K562 (cell line): ENCODE measurements around the gene ST6GALNAC2. TPM values are rescaled to one million over a fixed set of nuclear protein-coding genes. Genes with fewer than 3 reads are reported as not detected.

ENCODE experiments used
- ARID3A ChIP-seq: IDR thresholded peaks from 2 replicates; pipeline ENCODE4 v1.6.1; 2012; ENCODE audit warnings: low read depth, low read length, improper control_type of control experiment, borderline replicate concordance
- EWSR1 ChIP-seq: fragments of 450-650 bp; IDR thresholded peaks from 2 replicates; pipeline ENCODE4 v1.6.1; 2018; ENCODE audit warnings: borderline replicate concordance, mild to moderate bottlenecking, low read depth, moderate library complexity; ENCODE audit not compliant: partially characterized antibody
- KLF6 ChIP-seq: fragments of 250-450 bp; sonication (Bioruptor Pico); IDR thresholded peaks from 2 replicates; pipeline ENCODE4 v1.4.0; 2020; ENCODE audit warnings: mild to moderate bottlenecking, moderate library complexity, borderline replicate concordance
- LARP7 ChIP-seq: fragments of 450-650 bp; IDR thresholded peaks from 2 replicates; pipeline ENCODE4 v1.6.1; 2016
- MED1 ChIP-seq: sonication (generic); formaldehyde crosslinking; IDR thresholded peaks from 2 replicates; pipeline ENCODE4 v1.8.1; 2023; ENCODE audit warnings: missing genetic modification reagents, borderline replicate concordance
- NFIC ChIP-seq: fragments of 450-650 bp; IDR thresholded peaks from 2 replicates; pipeline ENCODE4 v1.6.1; 2017; ENCODE audit warnings: mild to moderate bottlenecking, inconsistent platforms
- PHF21A ChIP-seq: fragments of 450-650 bp; IDR thresholded peaks from 2 replicates; pipeline ENCODE4 v1.6.1; 2017; ENCODE audit warnings: low read depth, borderline replicate concordance
- PPARD ChIP-seq: fragments of 250-450 bp; sonication (Bioruptor Pico); IDR thresholded peaks from 2 replicates; pipeline ENCODE4 v1.8.0; 2022; ENCODE audit warnings: inconsistent platforms, mild to moderate bottlenecking, moderate library complexity
- RBBP5 ChIP-seq: fragments of 200-600 bp; sonication (generic); IDR thresholded peaks from 2 replicates; pipeline ENCODE4 v1.6.1; 2012; ENCODE audit warnings: borderline replicate concordance, mild to moderate bottlenecking, low read length, control low read depth, inconsistent platforms; ENCODE audit not compliant: insufficient read depth, poor library complexity, severe bottlenecking
- RBFOX2 ChIP-seq: fragments of 200-400 bp; formaldehyde crosslinking; IDR thresholded peaks from 2 replicates; pipeline ENCODE4 v1.6.1; 2017; ENCODE audit warnings: low read depth, mild to moderate bottlenecking, low read length, moderate library complexity
- RFX7 ChIP-seq: fragments of 250-450 bp; sonication (Bioruptor Pico); IDR thresholded peaks from 2 replicates; pipeline ENCODE4 v1.5.1; 2021; ENCODE audit warnings: mild to moderate bottlenecking
- SAFB ChIP-seq: fragments of 200-400 bp; formaldehyde crosslinking; IDR thresholded peaks from 2 replicates; pipeline ENCODE4 v1.6.1; 2017; ENCODE audit warnings: low read depth, low read length, borderline replicate concordance
- ZC3H11A ChIP-seq: IDR thresholded peaks from 2 replicates; pipeline ENCODE4 v1.6.1; 2012; ENCODE audit warnings: low read depth, low read length, improper control_type of control experiment
- ZNF253 ChIP-seq: fragments of 250-450 bp; sonication (Bioruptor Pico); conservative IDR thresholded peaks from 2 replicates; pipeline ENCODE4 v1.6.1; 2021; ENCODE audit warnings: mild to moderate bottlenecking
- ZNF398 ChIP-seq: fragments of 250-450 bp; sonication (Bioruptor Pico); IDR thresholded peaks from 2 replicates; pipeline ENCODE4 v1.8.0; 2021; ENCODE audit warnings: moderate library complexity, mild to moderate bottlenecking, inconsistent platforms
- ZNF408 ChIP-seq: fragments of 250-450 bp; sonication (Bioruptor Pico); IDR thresholded peaks from 2 replicates; pipeline ENCODE4 v1.4.0; 2020; ENCODE audit warnings: low read depth, mild to moderate bottlenecking, moderate library complexity
- ZNF444 ChIP-seq: fragments of 250-450 bp; sonication (Bioruptor Pico); IDR thresholded peaks from 2 replicates; pipeline ENCODE4 v1.4.0; 2020; ENCODE audit warnings: mild to moderate bottlenecking, moderate library complexity
- ZNF668 ChIP-seq: fragments of 250-450 bp; sonication (Bioruptor Pico); IDR thresholded peaks from 2 replicates; pipeline ENCODE4 v1.8.0; 2022; ENCODE audit warnings: mild to moderate bottlenecking, inconsistent platforms
- polyA plus RNA-seq, 8 experiments: library from polyadenylated mRNA; depleted of rRNA in 4 of 8; stranded (reverse) in 5 of 8; unstranded in 3 of 8; fragments of >200 nt; fragmentation: Nextera tagmentation in 2 of 8; fragmentation: Illumina TruSeq in 1 of 8; extraction: Ambion mirVana in 2 of 8; extraction: Trizol in 1 of 8; gene quantifications; 2 replicates each; pipeline versions ENCODE4 v1.2.1 to v1.2.3, GENCODE V29; 2011 to 2014; ENCODE audit warnings: inconsistent platforms in 1 of 8, missing spikeins in 1 of 8
- total RNA-seq, 7 experiments: library from RNA; depleted of rRNA in 6 of 7; stranded (reverse); fragments of >200 nt in 6 of 7; fragmentation: Illumina TruSeq in 2 of 7; extraction: Trizol in 2 of 7; gene quantifications; 2 replicates each; pipeline versions ENCODE4 v1.2.1 to v1.2.3, GENCODE V29; 2011 to 2021; ENCODE audit warnings: low replicate concordance in 1 of 7
- TF ChIP-seq, protein P1 (sequence below): sonication (generic); formaldehyde crosslinking; IDR thresholded peaks from 2 replicates; pipeline ENCODE4 v1.8.0; 2023; ENCODE audit warnings: mild to moderate bottlenecking, missing genetic modification reagents
- TF ChIP-seq, protein P2 (sequence below): fragments of 200-800 bp; sonication (Bioruptor generic); IDR thresholded peaks from 2 replicates; pipeline ENCODE4 v1.6.1; 2017; ENCODE audit warnings: missing genetic modification characterization, missing compliant biosample characterization

The ST6GALNAC2 gene
- total and polyA plus RNA-seq, 9 of the 15 experiments (the other 6 are each of a cell fraction or from before 2014, with no cell fraction given): 0.18 TPM; not detected in 8

- TF ChIP-seq MED1 (CRISPR knock-in tag): no peak
- no peak for TF ChIP-seq PHF21A
- no peak; the same call in 1 of the 2 replicates for TF ChIP-seq NFIC
- TF ChIP-seq ZNF408 (CRISPR knock-in tag): no peak
- TF ChIP-seq, protein P1, sequence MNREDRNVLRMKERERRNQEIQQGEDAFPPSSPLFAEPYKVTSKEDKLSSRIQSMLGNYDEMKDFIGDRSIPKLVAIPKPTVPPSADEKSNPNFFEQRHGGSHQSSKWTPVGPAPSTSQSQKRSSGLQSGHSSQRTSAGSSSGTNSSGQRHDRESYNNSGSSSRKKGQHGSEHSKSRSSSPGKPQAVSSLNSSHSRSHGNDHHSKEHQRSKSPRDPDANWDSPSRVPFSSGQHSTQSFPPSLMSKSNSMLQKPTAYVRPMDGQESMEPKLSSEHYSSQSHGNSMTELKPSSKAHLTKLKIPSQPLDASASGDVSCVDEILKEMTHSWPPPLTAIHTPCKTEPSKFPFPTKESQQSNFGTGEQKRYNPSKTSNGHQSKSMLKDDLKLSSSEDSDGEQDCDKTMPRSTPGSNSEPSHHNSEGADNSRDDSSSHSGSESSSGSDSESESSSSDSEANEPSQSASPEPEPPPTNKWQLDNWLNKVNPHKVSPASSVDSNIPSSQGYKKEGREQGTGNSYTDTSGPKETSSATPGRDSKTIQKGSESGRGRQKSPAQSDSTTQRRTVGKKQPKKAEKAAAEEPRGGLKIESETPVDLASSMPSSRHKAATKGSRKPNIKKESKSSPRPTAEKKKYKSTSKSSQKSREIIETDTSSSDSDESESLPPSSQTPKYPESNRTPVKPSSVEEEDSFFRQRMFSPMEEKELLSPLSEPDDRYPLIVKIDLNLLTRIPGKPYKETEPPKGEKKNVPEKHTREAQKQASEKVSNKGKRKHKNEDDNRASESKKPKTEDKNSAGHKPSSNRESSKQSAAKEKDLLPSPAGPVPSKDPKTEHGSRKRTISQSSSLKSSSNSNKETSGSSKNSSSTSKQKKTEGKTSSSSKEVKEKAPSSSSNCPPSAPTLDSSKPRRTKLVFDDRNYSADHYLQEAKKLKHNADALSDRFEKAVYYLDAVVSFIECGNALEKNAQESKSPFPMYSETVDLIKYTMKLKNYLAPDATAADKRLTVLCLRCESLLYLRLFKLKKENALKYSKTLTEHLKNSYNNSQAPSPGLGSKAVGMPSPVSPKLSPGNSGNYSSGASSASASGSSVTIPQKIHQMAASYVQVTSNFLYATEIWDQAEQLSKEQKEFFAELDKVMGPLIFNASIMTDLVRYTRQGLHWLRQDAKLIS (CRISPR knock-in tag): no peak
- TF ChIP-seq ZNF253: no peak
- TF ChIP-seq, protein P2, sequence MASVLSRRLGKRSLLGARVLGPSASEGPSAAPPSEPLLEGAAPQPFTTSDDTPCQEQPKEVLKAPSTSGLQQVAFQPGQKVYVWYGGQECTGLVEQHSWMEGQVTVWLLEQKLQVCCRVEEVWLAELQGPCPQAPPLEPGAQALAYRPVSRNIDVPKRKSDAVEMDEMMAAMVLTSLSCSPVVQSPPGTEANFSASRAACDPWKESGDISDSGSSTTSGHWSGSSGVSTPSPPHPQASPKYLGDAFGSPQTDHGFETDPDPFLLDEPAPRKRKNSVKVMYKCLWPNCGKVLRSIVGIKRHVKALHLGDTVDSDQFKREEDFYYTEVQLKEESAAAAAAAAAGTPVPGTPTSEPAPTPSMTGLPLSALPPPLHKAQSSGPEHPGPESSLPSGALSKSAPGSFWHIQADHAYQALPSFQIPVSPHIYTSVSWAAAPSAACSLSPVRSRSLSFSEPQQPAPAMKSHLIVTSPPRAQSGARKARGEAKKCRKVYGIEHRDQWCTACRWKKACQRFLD (CRISPR knock-in tag): no peak
- TF ChIP-seq ZNF444: no peak
- no peak for TF ChIP-seq EWSR1
- TF ChIP-seq SAFB: no peak
- TF ChIP-seq LARP7: no peak
- no peak for TF ChIP-seq ZC3H11A
- no peak for TF ChIP-seq ZNF668 (CRISPR knock-in tag)
- TF ChIP-seq KLF6 (CRISPR knock-in tag): no peak
- TF ChIP-seq ARID3A: no peak
- peak; percentile 18 for TF ChIP-seq RBBP5
- TF ChIP-seq RBFOX2: 0 out of 2 replicates have a peak, but pooled peaks have one; percentile 36
- no peak for TF ChIP-seq ZNF398 (CRISPR knock-in tag)
- TF ChIP-seq RFX7: no peak
- TF ChIP-seq PPARD: no peak
Measured at GRCh38 chr17:76528528-76529223, 57.0 kb downstream of the ST6GALNAC2 start (continued).
